AG10803 (cell line): ENCODE data around the gene UCHL5.
"Not testable (repeated sequence)": the region's sequence is repeated elsewhere in the genome, so short reads cannot be mapped to it uniquely, and the experiment has no call there.

Experiments used
- DNase-seq: peaks from one replicate; pipeline ENCODE4 v3.0.0; 2010; ENCODE audit warnings: low read depth
- H3K4me3 ChIP-seq: 2 replicates; pipeline ENCODE4 v1.5.1; 2011; ENCODE audit warnings: mild to moderate bottlenecking, low read length, control low read depth
- CTCF ChIP-seq: conservative IDR thresholded peaks from 2 replicates; pipeline ENCODE4 v1.5.1; 2011; ENCODE audit warnings: mild to moderate bottlenecking, low read length, control low read depth, inconsistent platforms

The UCHL5 gene

GRCh38 chr1:193058529-193059281, 455 bp downstream of the UCHL5 start:
- TF ChIP-seq CTCF: no peak
- peak overlapping the region; percentile 93 for H3K4me3 ChIP-seq
- DNase-seq: peak; percentile 50

GRCh38 chr1:193054169-193054675, 4.9 kb downstream of the UCHL5 start:
- no peak for TF ChIP-seq CTCF
- H3K4me3 ChIP-seq: no peak overlapping the region
- DNase-seq: no peak

GRCh38 chr1:193048913-193049312, 10.2 kb downstream of the UCHL5 start:
- not testable (repeated sequence) for H3K4me3 ChIP-seq, DNase-seq

GRCh38 chr1:193042766-193043691, 16.1 kb downstream of the UCHL5 start:
- DNase-seq: no peak
- no peak for TF ChIP-seq CTCF
- H3K4me3 ChIP-seq: no peak overlapping the region

GRCh38 chr1:193040011-193040410, 19.1 kb downstream of the UCHL5 start:
- no peak for DNase-seq
- H3K4me3 ChIP-seq: no peak overlapping the region
- no peak for TF ChIP-seq CTCF

- no peak for TF ChIP-seq CTCF
- no peak for DNase-seq
- no peak overlapping the region for H3K4me3 ChIP-seq
These were observed 22.7 kb downstream of the UCHL5 start for GRCh38 chr1:193036337-193037047.

GRCh38 chr1:193033610-193034009, 25.6 kb downstream of the UCHL5 start:
- DNase-seq: no peak
- no peak overlapping the region for H3K4me3 ChIP-seq
- TF ChIP-seq CTCF: no peak

- not testable (repeated sequence) for H3K4me3 ChIP-seq, DNase-seq
These were observed 26.3 kb downstream of the UCHL5 start for GRCh38 chr1:193032643-193033427.
